ENCODE results near the gene SYCE3.

SYCE3 gene

DNA sequence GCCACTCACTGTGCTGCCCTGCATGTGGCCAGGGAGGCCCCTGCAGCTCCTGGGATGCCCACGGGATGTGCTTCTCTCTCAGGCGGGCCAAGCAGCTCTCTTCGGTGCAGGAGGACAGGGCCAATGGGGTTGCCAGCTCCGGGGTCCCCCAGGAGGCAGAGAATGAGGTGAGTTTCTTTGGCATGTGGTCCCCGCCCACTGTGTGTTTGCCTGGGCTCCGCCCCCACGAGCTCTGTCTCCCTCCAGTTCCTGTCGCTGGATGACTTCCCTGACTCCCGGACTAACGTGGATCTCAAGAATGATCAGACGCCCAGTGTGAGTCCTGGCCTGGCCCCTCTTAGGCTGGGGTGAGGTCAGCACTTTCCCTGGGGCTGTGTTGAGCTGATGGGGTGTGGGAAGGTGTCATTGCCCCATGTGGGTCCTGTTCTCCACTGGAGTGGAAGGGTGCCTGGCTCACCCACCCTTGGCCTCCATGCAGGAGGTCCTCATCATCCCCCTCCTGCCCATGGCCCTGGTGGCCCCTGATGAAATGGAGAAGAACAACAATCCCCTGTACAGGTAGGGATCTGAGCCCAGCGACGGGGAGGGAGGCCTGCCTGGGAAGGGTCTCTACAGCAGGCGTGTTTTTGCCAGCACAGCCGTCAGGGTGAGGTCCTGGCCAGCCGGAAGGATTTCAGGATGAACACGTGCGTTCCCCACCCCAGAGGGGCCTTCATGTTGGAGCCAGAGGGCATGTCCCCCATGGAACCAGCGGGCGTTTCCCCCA lies 45.0 kb downstream of the SYCE3 start:
- no peak for DNase-seq

DNA sequence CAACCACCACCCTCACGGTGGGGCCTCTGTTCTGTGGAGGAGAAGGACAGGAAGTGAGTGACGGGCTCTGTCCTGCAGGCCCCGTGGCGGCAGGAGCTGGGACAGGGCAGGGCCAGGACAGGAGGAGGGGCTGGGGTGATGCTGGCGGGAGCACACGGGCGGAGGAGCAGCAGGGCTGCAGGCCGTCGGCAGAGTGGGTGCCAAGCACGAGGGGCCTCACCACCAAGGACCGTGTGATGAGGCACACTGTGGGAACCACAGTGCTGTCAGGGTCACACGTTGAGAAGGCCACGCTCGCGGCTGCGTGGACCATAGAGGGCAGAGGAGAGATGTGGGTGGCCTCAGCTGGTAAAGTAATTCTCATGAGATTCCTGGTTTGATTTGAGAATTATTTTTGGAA lies 45.8 kb downstream of the SYCE3 start:
- no peak for DNase-seq

GRCh38 chr22:50516068-50516467 lies 46.7 kb downstream of the SYCE3 start:
- DNase-seq, result no peak

GRCh38 chr22:50513175-50513574 lies 49.5 kb downstream of the SYCE3 start:
- no peak for DNase-seq

- DNase-seq, result no peak
Measured at GRCh38 chr22:50508897-50509296, 53.8 kb downstream of the SYCE3 start.

- peak; percentile 96 for DNase-seq
Measured at GRCh38 chr22:50507991-50508884, 54.5 kb downstream of the SYCE3 start, which contains the start of gene NCAPH2. Gene NCAPH2 (plus strand): TSS chr22:50508224. CDS start chr22:50508338, 114 bp downstream.

- peak; percentile 81 for DNase-seq
Measured at GRCh38 chr22:50507421-50507990, 55.2 kb downstream of the SYCE3 start, which contains the start of gene LMF2. Gene LMF2 (minus strand): TSS chr22:50507702. CDS start chr22:50507675, 27 bp downstream.

DNA sequence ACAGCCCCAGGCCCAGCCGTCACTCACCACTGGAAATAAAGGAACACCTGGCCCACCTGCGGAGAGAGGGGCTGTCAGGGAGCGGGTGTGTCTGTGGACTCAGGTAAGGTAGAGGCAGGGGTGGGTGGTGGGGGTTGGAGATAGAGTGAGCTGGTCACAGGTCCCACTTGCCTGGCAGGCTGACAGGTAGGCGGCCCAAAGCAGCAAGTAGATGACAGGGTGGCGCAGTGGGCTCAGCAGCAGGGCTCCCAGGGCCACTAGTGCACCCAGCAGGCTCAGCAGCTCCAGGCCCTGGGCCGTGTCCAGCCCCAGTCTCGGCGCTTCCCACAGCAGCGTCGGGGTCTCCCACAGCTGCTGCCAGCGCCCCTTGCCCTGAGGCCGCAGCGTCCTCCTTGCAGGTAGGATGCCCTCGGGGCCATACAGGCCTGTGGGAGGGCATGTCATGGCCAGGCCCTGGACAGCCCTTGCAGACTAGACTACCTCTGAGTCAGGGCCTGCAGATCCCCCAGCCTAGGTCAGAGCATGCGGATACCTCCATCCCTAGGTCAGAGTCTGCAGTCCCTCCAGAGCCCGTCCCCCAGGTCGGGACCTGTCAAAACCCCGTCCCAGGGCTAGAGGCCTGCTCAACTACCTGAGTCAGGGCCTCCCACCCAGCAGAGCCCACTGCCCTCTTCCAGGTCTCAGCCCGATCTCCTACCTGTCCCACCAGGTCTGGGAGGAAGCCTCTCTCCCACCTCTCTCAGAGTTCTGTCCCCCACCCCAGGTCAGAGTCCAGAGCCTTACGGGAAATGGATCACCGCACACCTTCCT lies 55.9 kb downstream of the SYCE3 start:
- DNase-seq, result no peak

DNA sequence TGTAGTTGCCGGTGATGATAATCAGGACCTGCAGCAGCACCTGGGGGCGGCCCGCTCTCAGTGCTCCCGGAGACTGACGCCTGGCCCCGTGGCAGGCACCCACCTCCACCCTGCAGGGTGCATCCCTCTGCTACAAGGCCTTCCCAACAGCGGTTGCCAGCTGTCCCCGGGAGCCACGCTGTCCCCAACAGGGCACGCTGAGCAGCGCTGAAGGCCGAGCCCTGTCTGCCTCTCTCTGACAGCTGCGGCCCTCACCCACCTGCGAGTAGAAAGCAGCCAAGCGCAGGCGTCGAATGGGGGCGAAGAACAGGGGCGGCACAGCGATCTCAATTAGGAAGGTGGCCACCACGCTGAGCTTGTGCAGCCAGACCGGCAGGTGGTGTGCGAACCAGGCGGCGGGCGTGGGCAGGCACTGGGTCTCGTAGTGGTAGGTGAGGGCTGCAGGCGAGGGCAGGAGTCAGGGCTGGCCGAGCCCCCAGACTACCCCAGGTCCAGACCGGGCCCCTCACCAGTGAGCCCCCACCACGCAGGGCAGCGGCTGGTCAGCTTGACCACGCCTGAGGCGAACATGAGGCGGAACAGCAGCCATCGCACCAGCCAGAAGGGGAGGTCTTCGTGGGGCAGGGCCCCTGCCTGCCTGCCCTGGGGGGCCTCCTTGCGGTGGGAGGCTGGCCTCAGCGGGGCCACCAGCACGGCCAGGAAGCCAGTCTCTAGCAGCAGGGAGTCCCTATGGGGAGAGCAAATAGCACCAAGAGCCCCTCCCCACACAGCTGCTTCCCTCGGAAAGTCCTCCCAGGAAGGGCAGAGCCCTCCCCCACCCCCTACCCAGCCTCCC lies 56.7 kb downstream of the SYCE3 start:
- no peak for DNase-seq

DNA sequence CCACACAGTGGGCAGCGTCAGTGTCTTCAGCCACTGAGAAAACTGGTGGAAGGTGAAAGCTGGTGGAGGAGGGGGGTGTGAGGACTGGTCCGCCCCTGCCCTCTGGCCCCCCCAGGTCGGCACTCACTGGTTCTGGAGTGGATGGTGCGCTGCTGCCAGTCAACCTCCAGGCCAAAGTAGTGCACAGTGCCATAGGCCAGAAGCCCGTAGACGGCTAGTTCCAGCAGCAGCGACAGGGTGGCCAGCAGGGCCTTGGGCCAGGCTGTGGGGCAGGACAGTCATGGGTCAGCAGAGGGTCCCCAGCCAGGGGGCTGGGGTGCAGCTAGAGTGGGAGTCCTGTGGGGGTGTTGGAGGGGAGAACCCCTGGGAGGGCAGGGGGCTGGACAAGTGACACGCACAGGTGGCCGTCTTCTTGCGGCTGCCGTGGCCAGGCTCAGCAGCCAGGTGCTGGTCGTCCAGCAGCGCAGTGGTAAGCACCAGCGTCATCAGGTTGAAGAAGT lies 57.4 kb downstream of the SYCE3 start:
- no peak for DNase-seq

GRCh38 chr22:50504369-50505211 lies 58.1 kb downstream of the SYCE3 start:
- DNase-seq, result no peak

GRCh38 chr22:50503475-50504145 lies 59.1 kb downstream of the SYCE3 start:
- no peak for DNase-seq

- DNase-seq, result no peak
Measured at GRCh38 chr22:50502628-50503474, 59.9 kb downstream of the SYCE3 start.

DNA sequence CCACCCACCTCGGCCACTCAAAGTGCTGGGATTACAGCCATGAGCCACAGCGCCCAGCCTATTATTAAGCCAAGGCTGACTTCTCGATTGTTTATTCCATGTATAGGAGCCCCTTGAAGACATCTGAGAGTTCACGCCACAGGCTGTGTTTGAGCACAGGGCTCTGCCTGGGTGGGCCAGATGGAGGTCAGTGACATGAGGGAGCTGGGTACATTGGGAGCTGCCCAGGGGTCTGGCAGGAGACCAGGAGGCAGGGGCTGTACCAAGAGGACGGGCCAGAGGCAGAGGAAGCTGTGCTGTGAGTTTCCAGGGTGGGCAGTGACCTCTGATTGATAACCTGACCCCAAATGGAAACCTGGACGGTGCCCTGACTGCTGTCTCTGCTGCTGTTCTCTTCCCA lies 60.6 kb downstream of the SYCE3 start:
- DNase-seq, result no peak
